Hypothalamus (tissue), 51 donors: ENCODE data around the gene SLC16A6.
"Not testable (repeated sequence)": the region's sequence is repeated elsewhere in the genome, so short reads cannot be mapped to it uniquely, and the experiment has no call there.

Experiments used
- DNase-seq, 51 donors: peaks; one replicate each; lab custom pipeline; 2025; lab: John Stamatoyannopoulos, UW

SLC16A6 gene

GRCh38 chr17:68291836-68292688 lies 1.1 kb upstream of the SLC16A6 start:
- peak in 38 of 51 donors; percentile 12 to 88 (median 44) for DNase-seq

GRCh38 chr17:68290268-68290954 lies 516 bp downstream of the SLC16A6 start:
- DNase-seq: peak in 18 of 51 donors; percentile 2 to 49 (median 14)

GRCh38 chr17:68289936-68290267 lies 1.0 kb downstream of the SLC16A6 start:
- no peak for DNase-seq

DNA sequence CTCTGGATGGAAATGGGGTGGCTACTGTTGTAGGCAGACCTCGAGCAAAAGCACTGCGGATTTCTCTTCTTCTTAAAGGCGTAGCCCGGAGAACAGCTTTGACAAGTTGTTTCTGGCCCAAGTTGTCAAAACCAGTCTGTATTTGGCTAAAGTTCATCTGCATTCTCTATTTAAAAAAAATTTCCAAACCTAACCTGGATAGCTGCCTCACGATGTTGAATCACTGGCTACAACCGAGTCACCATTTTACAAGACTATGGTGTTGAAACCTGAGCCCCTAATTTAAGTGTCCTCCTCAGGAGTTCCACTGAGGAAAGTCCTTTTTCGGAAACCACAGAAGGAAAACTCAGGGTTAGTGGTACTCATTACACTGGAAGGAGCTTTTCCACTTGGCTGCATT lies 1.5 kb downstream of the SLC16A6 start:
- no peak for DNase-seq

GRCh38 chr17:68288804-68289203 lies 2.1 kb downstream of the SLC16A6 start:
- no peak for DNase-seq

- no peak for DNase-seq
Measured at GRCh38 chr17:68288375-68288774, 2.6 kb downstream of the SLC16A6 start.

DNA sequence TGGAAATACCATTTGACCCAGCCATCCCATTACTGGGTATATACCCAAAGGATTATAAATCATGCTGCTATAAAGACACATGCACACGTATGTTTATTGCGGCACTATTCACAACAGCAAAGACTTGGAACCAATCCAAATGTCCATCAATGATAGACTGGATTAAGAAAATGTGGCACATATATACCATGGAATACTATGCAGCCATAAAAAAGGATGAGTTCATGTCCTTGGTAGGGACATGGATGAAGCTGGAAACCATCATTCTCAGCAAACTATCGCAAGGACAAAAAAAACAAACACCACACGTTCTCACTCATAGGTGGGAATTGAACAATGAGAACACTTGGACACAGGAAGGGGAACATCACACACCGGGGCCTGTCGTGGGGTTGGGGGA lies 9.0 kb downstream of the SLC16A6 start:
- DNase-seq: not testable (repeated sequence)

DNA sequence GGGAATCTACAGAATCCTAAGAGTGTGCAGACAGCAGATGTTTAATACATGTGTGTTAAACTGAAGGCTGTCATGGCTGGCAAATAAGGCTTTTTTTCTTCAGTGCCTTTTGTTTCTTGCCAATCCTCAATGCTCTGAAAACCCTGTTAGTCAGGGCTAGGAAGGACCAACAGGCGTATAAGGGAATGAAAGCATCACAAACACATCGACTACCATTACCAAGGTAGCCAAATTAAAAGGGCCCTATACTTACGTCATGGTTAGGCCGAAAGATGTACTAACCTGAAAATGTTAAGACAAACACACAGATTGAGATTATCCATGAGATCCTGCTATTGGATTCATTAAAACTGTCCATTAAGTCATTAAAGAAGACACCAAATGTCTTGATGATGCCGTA lies 13.1 kb downstream of the SLC16A6 start:
- DNase-seq: no peak

GRCh38 chr17:68276339-68276738 lies 14.6 kb downstream of the SLC16A6 start:
- not testable (repeated sequence) for DNase-seq

DNA sequence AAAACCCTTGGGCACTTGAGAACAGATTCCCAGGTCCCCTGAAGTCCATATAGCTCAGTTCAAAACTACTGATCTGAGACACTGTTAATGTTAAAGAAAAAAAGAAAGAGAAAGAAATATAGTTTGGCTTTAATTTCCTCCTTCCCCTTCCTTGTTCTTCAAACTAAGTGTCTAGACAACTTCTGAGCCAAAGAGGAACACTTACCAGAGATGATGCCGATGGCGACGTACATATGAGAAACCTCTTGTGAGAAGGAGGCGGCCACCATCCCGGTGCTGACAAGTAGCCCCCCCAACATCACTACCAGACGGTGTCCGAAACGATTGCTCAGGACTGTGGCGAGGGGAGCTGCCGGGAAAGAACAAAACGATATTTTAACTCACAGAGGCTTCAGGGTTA lies 17.2 kb downstream of the SLC16A6 start:
- peak in 1 of 51 donors; percentile 7 for DNase-seq

DNA sequence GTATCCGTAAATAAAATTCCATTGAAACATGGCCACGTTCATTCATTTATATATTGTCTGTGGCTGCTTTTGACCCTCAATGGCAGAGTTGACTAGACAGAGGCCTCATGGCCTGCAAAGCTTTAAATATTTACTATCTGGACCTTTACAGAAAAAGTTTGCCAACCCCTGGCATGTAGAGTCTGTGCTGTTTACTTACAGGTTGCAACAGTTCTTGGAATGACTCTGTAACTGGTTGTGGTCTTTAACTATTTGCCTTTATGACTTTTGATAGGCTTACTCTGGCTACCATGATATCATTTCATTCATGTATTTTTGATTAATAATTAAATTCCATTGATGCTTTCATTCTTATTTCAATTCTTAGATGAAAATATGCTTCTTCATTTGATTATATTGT lies 25.1 kb downstream of the SLC16A6 start:
- not testable (repeated sequence) for DNase-seq

GRCh38 chr17:68263101-68263681 lies 27.7 kb downstream of the SLC16A6 start:
- peak in 9 of 51 donors; percentile 3 to 66 (median 20) for DNase-seq

GRCh38 chr17:68262467-68262866 lies 28.5 kb downstream of the SLC16A6 start:
- DNase-seq: not testable (repeated sequence)

DNA sequence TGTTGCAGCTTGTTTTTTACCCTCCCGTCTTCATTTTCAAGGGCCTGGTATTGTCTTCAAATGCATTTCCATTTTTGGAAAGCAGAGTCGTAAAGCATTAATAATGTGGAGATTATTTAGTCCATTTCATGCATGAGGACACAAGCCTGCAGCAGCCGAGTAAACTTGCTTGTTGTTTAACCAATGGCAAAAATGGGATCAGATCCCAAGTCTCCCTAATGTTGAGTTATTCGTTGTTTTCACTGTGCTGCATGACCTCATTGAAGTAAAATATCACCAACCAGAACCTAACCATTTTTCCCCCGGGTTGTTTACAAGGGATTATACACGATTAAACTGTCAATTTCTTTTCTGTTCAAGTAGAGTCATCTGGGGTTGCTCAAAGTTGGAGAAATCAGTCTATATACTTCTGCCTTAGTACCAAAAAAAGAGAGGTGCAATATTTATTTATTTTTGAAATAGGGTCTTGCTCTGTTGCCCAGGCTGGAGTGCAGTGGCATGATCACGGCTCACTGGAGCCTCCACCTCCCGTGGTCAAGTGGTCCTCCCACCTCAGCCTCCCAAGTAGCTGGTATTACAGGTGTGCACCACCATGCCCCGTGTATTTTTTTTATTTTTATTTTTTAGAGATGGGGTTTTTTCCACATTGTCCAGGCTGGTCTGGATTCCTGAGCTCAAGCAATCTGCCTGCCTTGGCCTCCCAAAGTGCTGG lies 30.7 kb downstream of the SLC16A6 start:
- DNase-seq: no peak

DNA sequence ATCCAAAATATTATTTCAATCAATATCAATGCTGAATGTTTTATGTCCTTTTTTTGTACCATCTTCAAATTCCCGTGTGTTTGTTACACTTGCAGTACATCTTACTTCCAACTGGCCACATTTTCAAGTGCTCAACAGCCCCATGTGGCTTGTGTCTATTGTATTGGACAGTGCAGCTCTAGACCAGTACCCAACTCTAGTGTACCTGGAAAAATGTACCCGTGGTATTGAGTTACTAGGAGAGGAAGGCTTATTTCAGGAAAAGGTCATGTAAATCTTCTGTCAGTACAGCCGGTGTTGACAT lies 31.3 kb downstream of the SLC16A6 start:
- DNase-seq: not testable (repeated sequence)

- peak in 12 of 51 donors; percentile 13 to 44 (median 31) for DNase-seq
Measured at GRCh38 chr17:68258890-68259647, 31.9 kb downstream of the SLC16A6 start.

DNA sequence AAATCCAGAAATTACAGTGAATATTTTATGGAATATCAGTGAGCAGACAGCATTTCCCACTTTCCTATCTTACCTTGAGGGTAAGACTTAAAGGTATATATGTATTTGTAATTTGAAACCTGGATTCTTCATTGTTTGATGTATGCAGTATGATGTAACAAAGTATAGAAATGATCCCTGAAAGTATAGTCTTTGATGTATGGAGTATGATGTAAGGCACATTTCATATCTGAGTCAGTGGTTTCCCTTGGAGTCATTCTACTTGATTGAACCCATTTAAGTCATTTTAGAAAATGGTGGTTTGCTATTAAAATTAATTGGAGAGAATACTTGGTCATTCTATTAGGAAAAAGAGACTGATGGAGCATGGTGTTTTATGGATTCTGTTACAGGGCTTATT lies 33.0 kb downstream of the SLC16A6 start:
- DNase-seq: no peak

- not testable (repeated sequence) for DNase-seq
Measured at GRCh38 chr17:68256701-68257100, 34.2 kb downstream of the SLC16A6 start.

DNA sequence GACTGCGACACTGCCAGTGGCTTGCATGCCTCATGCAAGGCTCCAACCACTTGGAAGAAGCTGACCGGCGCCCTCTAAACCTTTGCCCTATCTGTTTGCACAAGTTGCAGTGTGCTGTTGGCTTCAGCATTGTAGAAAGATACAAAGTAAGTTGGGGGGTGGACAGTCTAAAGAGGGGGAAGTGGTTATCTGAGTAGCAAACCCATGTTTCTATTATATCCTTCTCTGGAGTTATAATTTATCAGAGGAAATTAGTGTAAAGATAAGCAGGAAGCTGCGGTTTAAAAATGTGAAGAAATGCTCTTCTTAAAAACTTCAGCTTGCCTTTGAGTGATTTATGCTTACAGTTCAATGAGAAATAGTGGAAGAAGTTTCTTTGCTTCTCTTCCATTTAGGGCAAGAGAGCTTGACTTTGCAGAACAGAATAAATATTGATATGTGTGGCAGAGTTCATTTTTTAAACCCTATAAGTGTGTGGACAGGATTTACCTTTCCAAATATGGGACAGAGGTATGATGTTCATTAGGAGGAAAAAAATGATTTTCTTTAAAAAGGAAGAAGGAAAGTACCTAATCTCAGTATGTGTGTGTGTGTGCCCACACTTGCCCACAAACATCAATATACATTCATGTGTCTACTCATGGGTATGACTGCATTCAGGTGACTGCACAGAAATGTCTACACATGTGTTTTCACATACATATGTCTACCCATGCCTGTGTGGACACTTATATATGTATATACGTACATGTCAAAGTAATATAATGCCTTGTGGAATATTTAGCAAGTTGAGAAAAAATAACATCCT lies 35.0 kb downstream of the SLC16A6 start:
- no peak for DNase-seq

DNA sequence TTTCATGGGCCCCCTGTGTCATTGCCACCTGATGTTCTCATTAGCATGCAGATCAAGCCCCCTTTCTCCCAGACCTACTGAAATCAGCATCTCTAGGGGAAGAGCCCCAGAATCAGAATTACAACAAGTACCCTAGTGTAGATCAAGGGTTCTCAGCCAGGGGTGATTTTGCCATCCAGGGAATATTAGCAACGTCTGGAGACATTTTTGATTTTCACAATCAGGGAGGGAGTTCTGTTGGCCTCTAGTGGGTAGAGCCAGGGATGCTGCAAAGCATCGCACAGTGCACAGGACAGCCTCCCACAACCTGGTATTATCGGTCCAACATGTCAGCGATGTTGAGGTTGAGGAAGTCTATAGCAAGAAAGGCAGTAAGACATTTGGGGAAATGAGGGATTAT lies 35.8 kb downstream of the SLC16A6 start:
- no peak for DNase-seq
